Stimulated activated CD8-positive, alpha-beta memory T cell treated with anti-CD3 and anti-CD28 coated beads, Interleukin-7, amount 100 ng/mL, for 24 hours (primary cell): ENCODE measurements around the gene ARL17B.
A peak's percentile ranks its signal among the peaks of the same experiment; 100 is the strongest.
"Not testable (repeated sequence)": the region's sequence is repeated elsewhere in the genome, so short reads cannot be mapped to it uniquely, and the experiment has no call there.

ENCODE experiments used
- DNase-seq: peaks from one replicate; pipeline ENCODE4 v3.0.0-alpha.2; 2020; ENCODE audit warnings: low read depth

ARL17B gene

DNA sequence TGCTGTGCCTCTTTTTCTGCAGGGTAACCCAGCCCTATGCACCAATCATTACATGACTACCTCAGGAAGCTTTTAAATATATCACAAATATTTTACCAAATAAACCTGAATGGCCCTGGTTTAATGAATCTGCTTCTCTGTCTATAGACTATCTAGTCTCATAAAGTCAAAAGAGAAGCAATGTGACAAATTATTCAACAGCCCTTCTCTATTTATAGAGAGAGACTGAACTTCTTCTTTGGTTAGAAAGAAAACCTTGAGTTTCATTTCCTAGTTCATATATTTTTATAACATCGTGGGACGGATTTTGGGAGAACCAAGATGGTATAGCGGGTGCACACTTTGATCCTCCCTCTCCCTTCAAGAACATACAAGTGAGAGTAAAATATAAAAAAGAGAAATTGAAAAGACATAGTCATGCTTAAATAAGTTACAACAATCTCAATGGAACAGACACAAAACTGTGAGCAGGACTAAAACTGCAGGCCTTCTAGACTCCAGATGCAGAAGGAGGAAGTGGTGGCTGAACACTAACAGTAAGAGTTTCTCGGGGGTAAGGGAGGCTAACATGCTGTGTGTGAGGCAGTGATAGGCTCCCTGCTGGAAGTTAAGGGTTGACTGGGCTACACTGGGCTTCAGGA lies 70.5 kb downstream of the ARL17B start:
- not testable (repeated sequence) for DNase-seq

DNA sequence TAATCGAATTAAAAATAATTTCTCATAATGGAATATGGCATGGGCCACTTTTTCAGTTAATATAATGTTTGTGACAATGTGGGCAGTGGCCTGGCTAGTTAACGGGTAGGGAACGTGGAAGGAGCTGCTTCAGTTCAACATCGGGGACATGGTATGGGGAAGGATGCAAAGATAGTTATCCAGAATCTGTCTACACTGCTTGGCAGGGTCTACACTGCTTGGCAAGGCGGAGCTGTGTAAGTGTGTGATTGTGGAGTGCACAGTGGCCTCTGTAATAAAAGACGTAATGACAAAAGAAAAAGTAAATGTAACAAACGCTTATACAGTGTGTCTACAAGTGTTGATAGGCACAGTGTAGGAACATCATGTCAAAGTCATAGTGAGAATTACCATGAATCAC lies 74.0 kb downstream of the ARL17B start:
- DNase-seq, result not testable (repeated sequence)

DNA sequence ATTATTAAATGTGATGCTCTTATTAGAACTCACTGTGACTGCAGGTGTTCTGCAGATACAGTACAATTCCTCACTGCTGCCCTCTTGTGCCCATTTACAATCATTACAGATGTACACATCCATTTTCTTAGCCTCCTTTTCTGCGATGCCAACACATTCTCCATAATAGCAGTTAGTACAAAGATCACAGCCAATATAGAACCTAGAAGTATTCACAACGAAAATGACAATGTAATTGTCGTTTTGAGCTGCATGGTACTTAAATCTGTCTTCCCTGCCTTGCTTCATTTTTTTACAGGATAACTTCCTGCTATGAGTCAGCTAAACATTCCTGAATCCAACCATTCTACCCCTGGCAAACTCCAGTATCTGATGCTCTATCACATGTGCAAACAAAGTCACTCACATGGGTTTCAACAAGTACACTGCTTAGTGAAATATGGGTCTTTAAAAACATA lies 74.8 kb downstream of the ARL17B start:
- not testable (repeated sequence) for DNase-seq

DNA sequence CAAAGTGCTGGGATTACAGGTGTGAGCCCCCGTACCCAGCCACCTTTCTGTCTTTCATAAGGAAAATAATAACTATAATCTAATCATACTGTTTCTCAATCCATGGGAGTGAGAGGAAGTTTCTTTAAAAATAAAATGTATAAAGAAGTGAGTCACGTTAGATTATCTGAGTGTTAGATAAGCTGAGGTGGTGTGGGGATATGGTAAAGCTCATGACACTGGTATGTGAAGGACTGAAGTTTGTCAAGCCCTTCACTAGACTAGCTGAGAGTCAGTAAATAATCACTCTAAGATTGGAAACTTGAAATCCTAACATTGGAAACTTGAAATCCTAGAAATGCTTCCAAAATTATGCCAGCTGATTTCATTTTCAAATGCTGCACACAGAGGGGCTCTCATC lies 76.1 kb downstream of the ARL17B start:
- not testable (repeated sequence) for DNase-seq

DNA sequence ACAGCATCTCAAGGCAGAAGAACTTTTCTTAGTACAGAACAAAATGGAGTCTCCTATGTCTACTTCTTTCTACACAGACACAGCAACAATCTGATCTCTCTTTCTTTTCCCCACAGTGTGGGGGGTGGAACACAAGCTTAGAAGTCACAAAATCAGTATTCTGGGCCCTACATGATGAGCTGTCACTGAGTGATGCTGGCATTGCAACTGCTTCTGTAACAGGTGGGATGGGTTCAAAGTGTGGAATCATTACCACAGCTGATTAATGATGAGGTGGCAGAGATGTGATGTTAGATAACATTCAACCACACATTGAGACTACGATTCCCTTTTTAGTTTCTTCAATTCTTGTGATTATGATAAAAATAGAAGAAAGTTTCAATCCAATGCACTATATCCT lies 77.1 kb downstream of the ARL17B start:
- not testable (repeated sequence) for DNase-seq

DNA sequence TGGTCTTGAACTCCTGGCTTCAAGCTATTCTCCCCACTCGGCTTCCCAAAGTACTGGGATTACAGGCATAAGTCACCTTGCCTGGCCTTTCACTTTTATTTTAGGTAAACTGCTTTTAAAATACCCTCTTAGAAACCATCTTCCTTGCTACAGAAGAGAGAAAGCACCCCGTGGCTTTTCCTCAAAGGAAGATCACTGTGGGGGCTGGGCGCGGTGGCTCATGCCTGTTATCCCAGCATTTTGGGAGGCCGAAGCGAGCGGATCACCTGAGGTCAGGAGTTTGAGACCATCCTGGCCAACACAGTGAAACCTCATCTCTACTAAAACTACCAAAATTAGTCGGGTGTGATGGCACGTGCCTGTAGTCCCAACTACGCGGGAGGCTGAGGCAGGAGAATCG lies 78.9 kb downstream of the ARL17B start:
- not testable (repeated sequence) for DNase-seq

DNA sequence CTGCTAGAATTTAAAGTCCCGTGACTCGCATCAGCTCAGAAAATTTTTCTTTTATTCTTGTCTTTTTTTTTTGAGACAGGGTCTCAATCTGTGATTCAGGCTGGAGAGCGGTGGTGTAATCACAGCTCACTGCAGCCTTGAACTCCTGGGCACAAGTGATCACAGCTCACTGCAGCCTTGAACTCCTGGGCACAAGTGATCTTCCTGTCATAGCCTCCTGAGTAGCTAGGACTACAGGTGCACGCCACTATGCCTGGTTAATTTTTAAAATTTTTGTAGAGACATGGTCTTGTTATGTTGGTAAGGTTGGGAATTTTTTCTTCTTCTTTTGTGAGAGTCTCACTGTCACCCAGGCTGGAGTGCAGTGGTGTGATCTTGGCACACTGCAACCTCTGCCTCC lies 80.2 kb downstream of the ARL17B start:
- DNase-seq, result not testable (repeated sequence)

DNA sequence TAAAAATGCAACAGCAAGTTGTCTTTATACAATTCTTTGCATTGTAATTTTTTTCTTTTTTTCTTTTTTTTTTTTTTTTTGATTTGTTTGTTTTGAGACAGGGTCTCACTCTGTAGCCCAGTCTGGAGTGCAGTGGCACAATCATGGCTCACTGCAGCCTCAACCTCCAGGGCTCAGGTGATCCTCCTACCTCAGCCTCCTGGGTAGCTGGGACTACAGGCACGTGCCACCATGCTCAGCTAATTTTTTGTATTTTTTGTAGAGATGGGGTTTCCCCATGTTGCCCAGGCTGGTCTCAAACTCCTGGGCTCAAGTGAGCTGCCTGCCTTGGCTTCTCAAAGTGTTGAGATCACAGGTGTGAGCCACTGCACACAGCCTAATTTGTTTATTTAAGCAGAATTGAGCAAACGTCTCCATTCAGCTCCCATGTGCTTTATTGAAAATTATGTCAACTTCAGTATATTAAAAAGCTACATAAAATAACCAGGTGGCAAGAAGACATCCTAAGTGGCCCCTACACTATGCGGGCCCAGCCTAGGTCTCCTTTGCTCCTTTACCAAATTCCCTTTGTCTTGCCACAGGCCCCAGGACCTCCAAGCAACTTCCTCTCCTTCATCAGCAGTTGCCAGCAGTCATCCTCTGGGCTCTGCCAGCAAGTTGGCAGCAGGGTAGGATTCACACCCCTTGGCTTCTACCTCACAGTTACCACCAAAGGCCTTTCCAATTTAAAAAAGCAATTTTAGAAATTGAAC lies 84.7 kb downstream of the ARL17B start:
- DNase-seq, result not testable (repeated sequence)

DNA sequence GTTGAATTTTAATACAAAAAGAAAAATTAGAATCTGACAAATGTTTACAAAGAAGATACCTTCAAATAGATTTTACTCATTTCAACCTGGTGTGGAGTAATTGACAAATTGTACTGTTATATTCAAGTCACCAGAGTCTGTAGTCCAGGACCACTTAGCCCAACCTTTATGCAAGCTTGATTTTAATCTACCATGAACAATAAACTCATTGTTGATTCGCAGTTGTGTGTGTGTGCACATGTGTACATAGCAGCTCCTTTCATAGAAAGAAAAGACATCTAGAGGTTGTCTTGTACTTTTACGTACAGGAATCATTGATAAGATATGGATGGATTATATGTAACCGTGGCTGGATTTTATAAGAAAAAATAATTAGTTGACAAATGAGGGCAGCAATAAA lies 87.3 kb downstream of the ARL17B start:
- no peak for DNase-seq

DNA sequence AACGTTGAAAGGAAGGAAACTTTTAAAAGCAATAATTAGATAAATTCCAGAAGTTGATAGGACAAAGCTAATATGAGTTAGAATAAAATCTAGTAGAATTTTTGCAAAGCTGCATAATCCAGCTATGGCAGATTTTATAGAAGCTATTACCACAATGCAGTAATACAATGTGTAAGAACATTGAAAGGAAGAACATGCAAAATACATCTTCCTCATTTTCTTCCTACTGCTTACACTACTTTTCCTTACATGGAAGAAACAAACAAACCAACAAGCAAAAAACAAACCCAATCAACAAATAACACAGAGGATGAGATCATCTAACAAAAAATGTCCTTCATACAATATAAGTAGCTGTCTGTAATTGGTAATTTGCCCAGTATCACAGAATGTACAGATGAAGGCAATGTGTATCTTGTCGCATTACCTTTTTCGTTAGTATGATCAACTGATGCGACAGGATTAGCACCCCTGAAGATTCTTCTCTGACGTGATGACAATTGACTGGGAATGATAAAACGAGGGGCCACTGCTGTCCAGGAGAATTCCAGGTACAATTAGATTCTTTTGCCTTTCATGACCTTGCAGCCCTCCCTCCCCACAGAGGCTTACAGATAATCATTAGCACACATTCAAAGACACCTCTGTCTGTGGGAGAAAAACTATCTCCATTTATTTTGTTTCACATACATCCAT lies 87.9 kb downstream of the ARL17B start:
- no peak for DNase-seq

DNA sequence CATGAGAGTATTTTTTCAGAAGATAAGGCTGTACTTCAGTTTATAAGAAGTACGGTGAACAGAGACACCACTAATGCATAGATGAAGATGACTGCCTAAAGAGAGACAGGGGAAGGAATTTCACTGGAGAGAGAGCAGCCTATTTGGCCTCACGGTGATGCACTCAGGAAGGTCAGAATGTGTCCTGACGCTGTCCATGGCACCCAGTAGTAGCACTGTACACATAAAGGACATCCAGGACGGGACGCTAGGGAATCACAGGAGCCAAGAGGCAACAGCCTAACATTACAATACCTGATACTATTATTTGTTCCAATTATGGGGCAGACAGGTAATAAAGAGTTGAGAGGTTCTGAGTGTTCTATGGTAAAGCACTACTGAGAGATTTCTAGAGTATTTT lies 91.5 kb downstream of the ARL17B start:
- DNase-seq, result no peak

DNA sequence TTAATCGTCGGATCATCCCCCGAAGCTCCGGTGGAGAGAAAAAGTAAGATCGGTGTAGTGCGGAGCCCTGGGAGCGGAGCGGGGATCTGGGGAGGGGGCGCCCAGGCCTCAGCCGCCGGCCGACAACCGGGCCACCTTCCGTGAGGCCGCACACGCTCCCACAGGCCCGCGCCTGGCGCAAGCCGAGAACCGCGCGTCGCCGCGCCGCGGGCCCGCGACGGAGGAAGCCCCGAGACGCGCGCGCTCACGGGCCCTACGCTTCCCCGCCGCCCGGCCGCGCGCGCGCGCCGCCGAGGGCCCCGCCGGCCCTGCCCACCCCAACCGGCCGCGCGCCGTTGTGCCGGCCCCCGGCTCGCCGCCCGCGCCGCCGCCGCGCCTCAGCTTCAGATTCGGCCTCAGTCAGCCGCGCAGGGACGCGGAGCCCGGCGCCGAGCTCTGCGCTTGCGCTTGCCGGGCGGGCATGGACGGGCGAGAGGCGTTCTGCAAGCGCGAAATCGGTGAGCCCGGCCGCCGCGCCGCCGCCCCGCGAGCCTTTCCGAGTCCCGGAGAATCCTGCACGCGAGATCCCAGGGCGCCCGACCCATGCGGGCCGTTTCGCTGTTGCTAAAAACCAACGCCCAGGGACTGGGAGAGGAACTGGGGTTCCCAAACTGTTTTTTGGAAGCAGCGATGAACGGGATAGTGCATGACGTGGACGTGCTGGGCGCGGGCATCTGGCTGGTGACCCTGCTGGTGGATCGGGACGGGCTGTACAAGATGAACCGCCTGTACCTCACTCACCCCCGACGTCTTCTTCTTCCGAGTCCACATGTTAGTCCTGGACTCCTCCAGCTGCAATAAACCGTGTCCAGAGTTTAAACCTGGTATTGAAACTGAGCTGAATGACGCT lies 94.7 kb downstream of the ARL17B start:
- peak; percentile 65 for DNase-seq

DNA sequence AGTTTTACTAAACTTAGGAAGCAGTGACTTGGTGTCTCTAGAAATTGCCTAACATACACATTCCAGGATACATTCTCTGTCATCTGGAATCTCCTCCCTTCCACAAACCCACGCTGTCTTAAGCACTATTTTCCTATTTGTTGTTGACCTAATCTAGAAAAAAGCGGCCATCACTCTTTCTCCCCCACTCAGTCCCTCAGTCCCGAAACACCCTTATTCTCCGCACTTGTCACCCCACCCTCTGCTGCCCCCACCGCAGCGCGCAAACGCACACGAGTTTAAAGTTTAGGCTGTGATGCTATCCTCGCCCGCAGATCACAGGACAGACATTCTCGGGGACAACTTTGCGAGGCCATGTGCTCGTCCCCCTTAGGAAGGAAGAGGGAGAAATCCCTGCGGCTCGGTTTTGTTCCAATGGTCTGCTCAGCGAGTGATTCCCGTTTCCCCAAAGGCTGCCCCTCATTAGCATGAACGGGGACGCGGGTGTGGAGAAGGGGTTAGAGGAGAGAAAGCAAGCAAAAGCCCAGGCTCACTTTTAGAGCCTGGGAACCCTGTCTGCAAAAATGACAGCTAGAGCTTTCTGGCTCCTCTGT lies 95.4 kb downstream of the ARL17B start:
- DNase-seq, result not testable (repeated sequence)

DNA sequence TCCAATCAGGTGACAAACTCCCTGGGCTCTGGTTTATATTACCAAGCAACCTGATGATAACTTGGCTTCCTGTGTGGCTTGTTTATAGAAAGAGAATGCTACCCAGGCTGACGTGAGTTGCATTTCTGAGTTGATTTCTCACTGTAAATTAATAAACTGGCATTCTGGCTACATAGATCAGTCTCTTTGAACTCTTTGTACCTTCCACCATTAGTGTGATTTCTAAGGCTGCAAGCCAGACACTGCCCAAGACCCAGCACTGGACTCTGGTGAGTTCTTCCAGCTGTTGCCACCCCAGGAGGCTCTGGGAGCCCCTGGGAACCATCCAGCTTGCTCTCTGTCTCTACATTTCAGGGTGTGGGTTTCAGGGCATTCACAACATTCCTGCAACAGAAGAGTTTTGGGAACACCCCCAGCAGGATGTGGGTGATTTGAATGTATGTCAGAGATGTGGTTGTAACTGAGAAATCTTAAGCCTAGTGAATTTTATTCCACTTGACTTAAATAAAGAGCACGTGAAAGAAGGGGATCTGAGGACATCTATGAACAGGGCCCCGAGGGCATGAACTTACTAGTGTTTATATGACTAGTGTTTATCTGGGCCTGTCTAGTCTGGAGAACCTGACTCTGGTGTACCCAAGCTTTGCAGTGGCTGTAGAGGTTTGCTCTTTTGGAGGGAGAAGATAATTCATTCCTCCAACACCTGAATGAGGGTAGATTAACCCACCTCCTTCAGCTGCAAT lies 96.9 kb downstream of the ARL17B start:
- no peak for DNase-seq

DNA sequence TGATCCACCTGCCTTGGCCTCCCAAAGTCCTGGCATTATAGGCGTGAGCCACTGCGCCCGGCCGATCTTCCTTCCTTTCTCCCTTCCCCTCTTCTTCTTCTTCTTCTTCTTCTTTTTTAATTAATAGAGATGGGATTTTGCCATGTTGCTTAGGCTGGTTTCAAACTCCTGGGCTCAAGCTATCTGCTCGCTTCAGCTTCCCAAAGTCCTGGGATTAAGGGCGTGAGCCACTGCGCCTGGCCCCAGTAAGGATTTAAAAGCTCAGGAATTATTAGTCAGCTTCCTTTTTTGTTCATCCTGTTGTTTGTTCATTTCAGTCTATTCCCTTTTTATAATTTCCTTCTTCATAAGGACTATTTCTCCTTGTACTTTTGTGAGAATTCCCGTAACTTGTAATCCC lies 99.3 kb downstream of the ARL17B start:
- DNase-seq, result no peak

DNA sequence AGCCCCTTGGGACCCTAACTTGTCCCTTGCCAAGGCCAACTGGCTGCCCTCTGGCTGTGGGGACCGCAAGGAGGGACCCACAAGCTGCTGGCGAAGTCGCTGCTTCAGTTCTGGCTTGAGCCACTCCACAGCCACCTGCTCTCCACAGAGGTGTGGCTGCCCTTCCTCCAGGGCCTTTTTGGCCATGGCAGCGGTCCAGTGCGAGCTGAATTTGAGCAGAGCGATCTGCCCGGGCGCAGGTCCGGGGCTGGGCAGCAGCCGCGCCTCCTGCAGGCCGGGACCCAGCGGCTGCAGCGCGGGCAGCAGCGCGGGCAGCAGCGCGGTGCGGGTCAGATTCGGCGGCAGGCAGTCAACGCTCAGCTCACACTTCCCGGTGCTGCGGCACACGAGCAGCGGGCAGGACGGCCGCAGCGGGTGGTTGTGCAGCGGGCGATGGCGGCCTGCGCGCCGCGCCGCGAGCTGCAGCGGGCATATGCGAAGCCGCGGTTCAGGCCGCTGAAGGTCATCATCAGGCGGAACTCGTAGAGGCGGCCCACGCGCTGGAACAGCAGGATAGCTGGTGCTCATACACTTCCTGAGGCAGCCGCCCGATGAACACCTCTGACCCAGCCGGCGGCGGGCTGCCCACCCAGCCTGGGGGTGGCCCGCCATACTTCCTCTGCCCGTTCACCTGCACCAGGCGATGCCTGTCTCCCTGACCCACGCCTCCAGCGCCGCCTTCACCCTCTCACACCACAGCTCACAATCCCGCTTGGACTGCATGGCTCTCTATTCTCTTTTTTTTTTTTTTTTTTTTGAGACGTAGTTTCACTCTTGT lies 101.5 kb downstream of the ARL17B start:
- DNase-seq, result not testable (repeated sequence)

DNA sequence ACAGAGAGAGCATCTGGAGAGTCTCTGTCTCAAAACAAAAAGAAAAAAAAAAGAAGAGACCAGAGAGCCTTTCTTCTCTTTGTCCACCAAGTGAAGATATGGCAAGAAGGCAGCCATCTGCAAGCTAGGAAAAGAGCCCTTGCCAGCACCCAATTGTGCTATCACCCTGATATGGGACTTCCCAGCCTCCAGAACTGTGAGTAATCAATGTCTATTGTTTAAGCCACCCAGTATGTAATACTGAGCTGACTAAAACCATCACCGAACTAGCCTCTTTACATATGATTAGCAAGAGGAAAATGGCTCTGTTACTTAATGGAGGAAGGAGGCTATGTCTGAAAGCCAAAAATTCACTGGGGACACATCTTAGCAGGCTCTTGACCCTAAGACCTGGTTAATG lies 105.2 kb downstream of the ARL17B start:
- not testable (repeated sequence) for DNase-seq

DNA sequence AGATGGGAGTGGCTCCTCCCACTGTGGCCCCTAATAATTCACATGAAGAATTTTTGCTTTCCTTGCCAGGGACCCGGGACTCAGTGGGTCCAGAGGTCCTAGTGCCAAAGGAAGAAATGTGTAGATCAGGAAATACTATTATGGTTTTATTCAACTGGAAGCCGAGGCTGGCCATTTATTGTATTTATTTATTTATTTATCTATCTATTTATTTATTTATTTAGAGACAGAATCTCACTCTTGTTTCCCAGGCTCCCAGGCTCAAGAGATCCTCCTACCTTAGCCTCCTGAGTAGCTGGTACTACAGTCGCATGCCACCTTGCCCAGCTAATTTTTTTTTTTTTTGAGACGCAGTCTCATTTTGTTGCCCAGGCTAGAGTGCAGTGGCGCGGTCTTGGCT lies 107.4 kb downstream of the ARL17B start:
- DNase-seq, result not testable (repeated sequence)

DNA sequence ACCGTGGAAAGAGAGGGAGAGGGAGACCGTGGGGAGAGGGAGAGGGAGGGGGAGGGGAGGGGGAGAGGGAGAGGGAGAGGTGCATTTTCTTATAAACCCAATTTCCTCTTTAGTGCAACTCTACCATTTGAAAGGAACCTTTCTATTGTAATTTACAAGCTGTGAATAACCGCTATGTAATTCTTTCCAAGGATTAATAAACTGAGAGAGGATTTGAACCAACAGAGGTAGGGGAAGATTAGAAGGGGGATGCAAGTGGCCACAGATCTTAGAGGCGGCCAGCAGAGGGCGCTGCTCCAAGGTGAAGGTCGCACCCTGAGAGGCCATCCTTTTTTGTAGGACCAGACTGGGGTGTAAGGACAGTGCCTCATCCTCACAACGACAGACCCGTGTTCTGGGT lies 107.8 kb downstream of the ARL17B start:
- peak; percentile 68 for DNase-seq

DNA sequence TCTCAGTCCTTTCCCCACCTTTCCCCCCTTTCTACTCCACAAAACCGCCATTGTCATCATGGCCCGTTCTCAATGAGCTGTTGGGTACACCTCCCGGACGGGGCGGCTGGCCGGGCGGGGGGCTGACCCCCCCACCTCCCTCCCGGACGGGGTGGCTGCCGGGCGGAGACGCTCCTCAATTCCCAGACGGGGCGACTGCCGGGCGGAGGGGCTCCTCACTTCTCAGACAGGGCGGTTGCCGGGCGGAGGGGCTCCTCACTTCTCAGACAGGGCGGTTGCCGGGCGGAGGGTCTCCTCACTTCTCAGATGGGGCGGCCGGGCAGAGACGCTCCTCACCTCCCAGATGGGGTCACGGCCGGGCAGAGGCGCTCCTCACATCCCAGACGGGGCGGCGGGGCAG lies 108.8 kb downstream of the ARL17B start:
- not testable (repeated sequence) for DNase-seq
